Measurements from ENCODE around the gene PRDX3. TPM values are rescaled to one million over a fixed set of nuclear protein-coding genes. Genes with fewer than 3 reads are reported as not detected.

Gene PRDX3
- total and polyA plus RNA-seq, 4 donors, result 176 to 307 (median 258) TPM

DNA sequence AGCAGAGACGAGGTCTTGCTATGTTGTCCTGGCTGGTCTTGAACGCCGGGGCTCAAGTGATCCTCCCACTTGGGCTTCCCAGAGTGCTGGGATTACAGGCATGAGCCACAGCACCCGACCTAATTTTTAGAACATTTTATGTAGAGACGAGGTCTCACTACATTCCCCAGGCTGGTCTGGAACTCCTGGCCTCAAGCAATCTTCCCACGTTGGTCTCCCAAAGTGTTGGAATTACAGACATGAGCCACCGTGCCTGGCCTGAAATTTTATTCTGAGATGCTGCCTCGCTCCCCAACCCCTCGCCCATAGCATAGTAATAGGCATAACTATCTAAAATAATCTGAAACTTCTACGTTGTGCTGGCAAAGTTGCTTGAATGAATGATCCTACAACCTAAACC is 35.0 kb downstream of the PRDX3 start:
- H3K27me3 ChIP-seq (ENCODE audit: control insufficient read depth in 4 of 4, insufficient read depth in 4 of 4, low read length in 3 of 4), result no peaks in the 10 kb centered on the region
- 93% methylated on average over 10 of the region's 10 CpGs for WGBS
- H3K9ac ChIP-seq (ENCODE audit: low read depth in 1 of 2, low read length in 2 of 2), result no peak overlapping the region
- TF ChIP-seq HNF4G (IDR thresholded peaks at IDR 0.05), result no peak
- no peak for TF ChIP-seq RAD21 (IDR thresholded peaks at IDR 0.05)
- H3K4me3 ChIP-seq (ENCODE audit: low read depth in 1 of 3, low read length in 3 of 3), result no peak overlapping the region
- no peak for DNase-seq (ENCODE audit: low spot score)
- H3K4me1 ChIP-seq (ENCODE audit: control insufficient read depth in 4 of 4, insufficient read depth in 4 of 4, low read length in 3 of 4), result peaks cover 0 to 2% (median 0%) of the 10 kb centered on the region in 4 donors
- H3K27ac ChIP-seq (ENCODE audit: low read depth in 1 of 2, low read length in 2 of 2), result no peak overlapping the region
- no peaks in the 10 kb centered on the region for H3K9me3 ChIP-seq (ENCODE audit: control insufficient read depth in 4 of 4, low read length in 3 of 4)
- H3K36me3 ChIP-seq (ENCODE audit: control insufficient read depth in 4 of 4, insufficient read depth in 3 of 4, low read depth in 1 of 4, low read length in 3 of 4), result peaks cover 1 to 23% (median 12%) of the 10 kb centered on the region in 4 donors

- no peaks in the 10 kb centered on the region for H3K27me3 ChIP-seq (ENCODE audit: control insufficient read depth in 4 of 4, insufficient read depth in 4 of 4, low read length in 3 of 4)
- H3K4me1 ChIP-seq (ENCODE audit: control insufficient read depth in 4 of 4, insufficient read depth in 4 of 4, low read length in 3 of 4), result peaks cover 0 to 10% (median 5%) of the 10 kb centered on the region in 4 donors
- H3K9ac ChIP-seq (ENCODE audit: low read depth in 1 of 2, low read length in 2 of 2), result no peak overlapping the region
- H3K9me3 ChIP-seq (ENCODE audit: control insufficient read depth in 4 of 4, low read length in 3 of 4), result no peaks in the 10 kb centered on the region
- H3K36me3 ChIP-seq (ENCODE audit: control insufficient read depth in 4 of 4, insufficient read depth in 3 of 4, low read depth in 1 of 4, low read length in 3 of 4), result peaks cover 0 to 6% (median under 1%) of the 10 kb centered on the region in 4 donors
- no peak overlapping the region for H3K27ac ChIP-seq (ENCODE audit: low read depth in 1 of 2, low read length in 2 of 2)
- no peak for DNase-seq (ENCODE audit: low spot score)
- H3K4me3 ChIP-seq (ENCODE audit: low read depth in 1 of 3, low read length in 3 of 3), result no peak overlapping the region
- 95% methylated on average over 21 of the region's 21 CpGs for WGBS
- TF ChIP-seq ZBTB33 (IDR thresholded peaks at IDR 0.05), result no peak
- TF ChIP-seq RAD21 (IDR thresholded peaks at IDR 0.05), result no peak
- TF ChIP-seq, protein P1, sequence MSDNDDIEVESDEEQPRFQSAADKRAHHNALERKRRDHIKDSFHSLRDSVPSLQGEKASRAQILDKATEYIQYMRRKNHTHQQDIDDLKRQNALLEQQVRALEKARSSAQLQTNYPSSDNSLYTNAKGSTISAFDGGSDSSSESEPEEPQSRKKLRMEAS (IDR thresholded peaks at IDR 0.05), result no peak
- TF ChIP-seq NR2F2 (IDR thresholded peaks at IDR 0.05), result no peak
- no peak for TF ChIP-seq EGR1 (IDR thresholded peaks at IDR 0.05; ENCODE audit: low read depth in 2 of 2)
- no peak for TF ChIP-seq FOXA2 (IDR thresholded peaks at IDR 0.05)
- no peak for TF ChIP-seq SP1 (IDR thresholded peaks at IDR 0.05)
- TF ChIP-seq, protein P2, sequence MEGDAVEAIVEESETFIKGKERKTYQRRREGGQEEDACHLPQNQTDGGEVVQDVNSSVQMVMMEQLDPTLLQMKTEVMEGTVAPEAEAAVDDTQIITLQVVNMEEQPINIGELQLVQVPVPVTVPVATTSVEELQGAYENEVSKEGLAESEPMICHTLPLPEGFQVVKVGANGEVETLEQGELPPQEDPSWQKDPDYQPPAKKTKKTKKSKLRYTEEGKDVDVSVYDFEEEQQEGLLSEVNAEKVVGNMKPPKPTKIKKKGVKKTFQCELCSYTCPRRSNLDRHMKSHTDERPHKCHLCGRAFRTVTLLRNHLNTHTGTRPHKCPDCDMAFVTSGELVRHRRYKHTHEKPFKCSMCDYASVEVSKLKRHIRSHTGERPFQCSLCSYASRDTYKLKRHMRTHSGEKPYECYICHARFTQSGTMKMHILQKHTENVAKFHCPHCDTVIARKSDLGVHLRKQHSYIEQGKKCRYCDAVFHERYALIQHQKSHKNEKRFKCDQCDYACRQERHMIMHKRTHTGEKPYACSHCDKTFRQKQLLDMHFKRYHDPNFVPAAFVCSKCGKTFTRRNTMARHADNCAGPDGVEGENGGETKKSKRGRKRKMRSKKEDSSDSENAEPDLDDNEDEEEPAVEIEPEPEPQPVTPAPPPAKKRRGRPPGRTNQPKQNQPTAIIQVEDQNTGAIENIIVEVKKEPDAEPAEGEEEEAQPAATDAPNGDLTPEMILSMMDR (IDR thresholded peaks at IDR 0.05; ENCODE audit: low read depth, low read length, missing input control), result no peak
- TF ChIP-seq GABPA (IDR thresholded peaks at IDR 0.05 in 1 of 2, conservative IDR thresholded peaks at IDR 0.05 in 1 of 2), result no peak
- no peak for TF ChIP-seq JUND (IDR thresholded peaks at IDR 0.05)
- TF ChIP-seq REST (IDR thresholded peaks at IDR 0.05), result no peak
- TF ChIP-seq HNF4A (conservative IDR thresholded peaks at IDR 0.05), result no peak
These were observed 37.9 kb downstream of the PRDX3 start for GRCh38 chr10:119140603-119141245.
